Activated CD4-positive, CD25-positive, alpha-beta regulatory T cell (primary cell): ENCODE measurements around the gene CHRNA4.

Source experiments
- DNase-seq, 4 experiments: peaks; one replicate each; lab custom pipeline; 2025; lab: John Stamatoyannopoulos, UW

Gene CHRNA4

GRCh38 chr20:63333241-63333836, 27.8 kb downstream of the CHRNA4 start:
- DNase-seq, result no peak

- DNase-seq, result no peak
These were observed 28.5 kb downstream of the CHRNA4 start for GRCh38 chr20:63332488-63333240.

- DNase-seq, result no peak
These were observed 29.3 kb downstream of the CHRNA4 start for GRCh38 chr20:63331741-63332400.

GRCh38 chr20:63330940-63331339, 30.2 kb downstream of the CHRNA4 start:
- no peak for DNase-seq

GRCh38 chr20:63330084-63330760, 30.9 kb downstream of the CHRNA4 start:
- no peak for DNase-seq

GRCh38 chr20:63329331-63330083, 31.6 kb downstream of the CHRNA4 start:
- DNase-seq, result no peak

GRCh38 chr20:63328718-63329275, 32.4 kb downstream of the CHRNA4 start:
- DNase-seq, result no peak

- no peak for DNase-seq
These were observed 33.0 kb downstream of the CHRNA4 start for GRCh38 chr20:63328026-63328700.

- DNase-seq, result no peak
These were observed 33.9 kb downstream of the CHRNA4 start for GRCh38 chr20:63327231-63327745.

GRCh38 chr20:63326314-63327230, 34.6 kb downstream of the CHRNA4 start:
- no peak for DNase-seq

GRCh38 chr20:63325554-63326313, 35.4 kb downstream of the CHRNA4 start:
- DNase-seq, result no peak

- DNase-seq, result no peak
These were observed 36.1 kb downstream of the CHRNA4 start for GRCh38 chr20:63325021-63325471.

- DNase-seq, result no peak
These were observed 37.7 kb downstream of the CHRNA4 start for GRCh38 chr20:63323357-63323981.

GRCh38 chr20:63322933-63323273, 38.2 kb downstream of the CHRNA4 start:
- no peak for DNase-seq

- DNase-seq, result no peak
These were observed 38.8 kb downstream of the CHRNA4 start for GRCh38 chr20:63322146-63322932.

- DNase-seq, result no peak
These were observed 39.9 kb downstream of the CHRNA4 start for GRCh38 chr20:63321148-63321831.

- DNase-seq, result no peak
These were observed 40.5 kb downstream of the CHRNA4 start for GRCh38 chr20:63320616-63321147.
